Adrenal gland (tissue), 5 donors: Measurements from ENCODE around the gene TAS2R20.

Source experiments
- CTCF ChIP-seq, 6 experiments: fragments of 450-650 bp in 4 of 6; fragments of 200-600 bp in 2 of 6; sonication (generic) in 1 of 6; IDR thresholded peaks; 1 replicate in 5 of 6; 2 replicates in 1 of 6; pipeline versions ENCODE4 v1.5.1 to v1.8.0; 2016 to 2021; ENCODE audit warnings: antibody characterized with exemption in 6 of 6, mild to moderate bottlenecking in 2 of 6, moderate library complexity in 1 of 6
- POLR2A ChIP-seq, 2 donors: fragments of 450-650 bp; IDR thresholded peaks; one replicate each; pipeline ENCODE4 v1.6.1; 2017; ENCODE audit warnings: antibody characterized with exemption in 2 of 2, mild to moderate bottlenecking in 2 of 2, moderate library complexity in 1 of 2
- donor health status: DM: no; HTN: no; CAD: no.

- TF ChIP-seq POLR2A (IDR thresholded peaks at IDR 0.05) (no peak), CTCF (IDR thresholded peaks at IDR 0.05) (no peak)
Observed at GRCh38 chr12:11040162-11040561, 42.1 kb upstream of the TAS2R20 start.
